GM21360 (cell line): Measurements from ENCODE around the gene KRAS.

ENCODE experiments used
- ATAC-seq: cut with Tn5 transposase; IDR thresholded peaks from one replicate; pipeline ENCODE4 v1.9.1; 2021; ENCODE audit warnings: mild to moderate bottlenecking, moderate library complexity; ENCODE audit not compliant: unreplicated experiment

The KRAS gene

DNA sequence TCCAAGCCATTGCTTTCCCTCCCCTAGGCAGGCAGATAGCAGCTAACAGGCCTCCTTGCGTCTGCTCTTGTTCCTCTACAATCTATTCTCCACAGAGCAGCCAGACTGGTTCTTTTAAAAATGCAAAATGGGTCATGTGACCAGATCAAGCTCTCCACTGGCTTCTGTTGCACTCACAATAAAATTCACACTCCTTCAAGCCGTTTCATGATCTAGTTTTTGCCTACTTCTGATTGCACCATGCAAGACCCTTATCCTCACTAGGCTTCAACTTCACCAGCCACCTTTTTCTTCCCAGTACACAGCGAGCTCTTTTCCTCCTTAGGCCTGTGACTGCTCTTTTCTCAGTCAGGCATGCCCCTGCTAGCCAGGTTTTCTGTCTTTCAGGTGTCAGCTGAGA lies 6.1 kb upstream of the KRAS start:
- no peak for ATAC-seq

DNA sequence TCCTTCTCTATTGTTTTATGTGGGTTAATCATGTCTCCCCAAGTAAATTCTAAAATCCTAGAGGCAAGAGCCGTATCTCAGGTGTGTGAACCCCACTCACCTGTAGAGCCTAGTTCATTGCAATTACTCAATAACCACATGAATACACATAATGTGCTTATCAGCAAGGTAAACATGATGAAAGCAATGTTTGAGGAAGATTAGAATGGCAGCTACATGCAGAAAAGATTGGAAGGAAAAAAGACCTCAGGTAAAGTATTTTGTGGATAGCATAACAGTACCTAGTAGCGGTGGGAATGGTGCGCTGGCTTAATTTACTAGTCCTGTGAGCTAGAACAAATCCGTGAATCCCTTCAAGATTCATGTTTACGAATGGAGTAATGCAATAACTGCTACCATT lies 5.3 kb upstream of the KRAS start:
- no peak for ATAC-seq

DNA sequence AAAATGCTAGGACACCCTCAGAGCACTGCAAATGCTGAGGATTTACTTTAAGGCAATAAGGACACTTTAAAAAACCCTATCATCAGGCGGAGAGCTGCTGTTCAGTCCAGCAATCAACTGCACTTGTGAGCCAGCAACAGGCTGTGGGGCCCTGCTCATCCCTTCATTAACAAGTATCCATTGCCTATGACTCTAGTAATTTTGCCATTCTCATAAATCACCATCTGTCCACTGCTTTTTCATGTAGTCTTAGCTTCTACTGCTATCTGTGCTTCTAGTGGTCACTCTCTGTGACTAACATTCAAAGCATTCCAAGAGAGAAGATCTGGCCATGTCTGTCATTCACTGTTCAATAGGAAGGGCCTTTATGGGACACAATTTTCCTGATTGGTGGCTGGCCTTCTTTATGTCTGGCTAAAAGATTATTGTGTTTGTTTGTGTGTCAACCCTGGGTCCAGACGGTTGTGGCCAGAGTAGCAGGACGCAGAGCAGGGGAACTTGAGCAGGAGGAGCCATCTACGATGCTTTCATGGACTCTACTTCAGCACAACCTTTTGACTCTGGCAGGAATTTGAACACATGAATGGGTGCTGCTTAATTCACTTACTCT lies 3.6 kb upstream of the KRAS start:
- ATAC-seq, result no peak

DNA sequence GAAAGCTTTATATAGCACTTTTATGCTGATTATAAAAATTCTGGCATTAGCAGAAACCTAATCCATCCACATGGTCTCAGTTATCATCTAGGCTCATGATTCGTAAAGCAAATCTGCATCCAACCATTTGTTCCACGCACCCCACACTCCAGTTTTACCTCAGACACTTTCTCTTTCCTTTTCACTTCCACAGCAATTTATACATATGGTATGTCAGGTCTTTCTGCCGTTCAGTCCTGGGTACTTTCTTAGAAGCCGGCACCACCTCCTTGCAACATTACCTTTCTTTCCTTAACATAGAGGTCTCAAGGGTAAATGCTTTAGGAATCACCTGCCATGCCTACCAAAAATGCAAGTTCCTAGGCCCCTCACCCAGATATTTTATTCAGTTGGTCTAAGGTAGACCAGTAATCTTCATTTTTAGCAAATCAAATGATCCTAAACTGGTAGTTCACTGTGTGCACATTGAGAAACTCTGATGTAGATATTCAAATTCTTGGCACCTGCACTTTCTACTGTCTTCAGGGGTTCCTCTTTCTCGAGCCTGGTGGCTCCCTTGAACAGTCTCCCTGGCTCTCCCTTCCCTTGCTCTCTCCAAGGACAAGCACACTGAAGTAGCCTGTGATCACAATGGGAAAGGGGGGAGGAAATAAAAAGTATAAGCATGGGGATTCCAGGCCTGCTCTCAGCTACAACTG lies 2.8 kb upstream of the KRAS start:
- ATAC-seq, result no peak

DNA sequence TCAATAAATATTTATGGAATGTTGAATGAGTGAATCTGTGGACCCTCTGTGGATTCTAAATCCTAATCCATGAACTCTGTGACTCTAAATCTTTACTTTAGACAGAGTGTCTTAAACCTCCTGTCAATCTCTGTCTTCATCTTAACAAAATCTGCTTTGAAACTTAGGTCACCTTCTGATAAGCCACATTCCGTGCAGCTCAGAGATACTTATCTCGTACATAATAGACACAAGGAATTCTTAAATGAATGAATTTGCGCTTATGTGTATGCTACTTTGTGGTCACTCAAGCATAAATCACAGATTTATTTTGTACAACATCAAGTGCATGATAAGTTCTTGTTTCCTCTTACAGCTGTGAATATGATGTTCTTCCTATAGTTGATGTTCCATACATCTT lies 2.2 kb upstream of the KRAS start:
- no peak for ATAC-seq

DNA sequence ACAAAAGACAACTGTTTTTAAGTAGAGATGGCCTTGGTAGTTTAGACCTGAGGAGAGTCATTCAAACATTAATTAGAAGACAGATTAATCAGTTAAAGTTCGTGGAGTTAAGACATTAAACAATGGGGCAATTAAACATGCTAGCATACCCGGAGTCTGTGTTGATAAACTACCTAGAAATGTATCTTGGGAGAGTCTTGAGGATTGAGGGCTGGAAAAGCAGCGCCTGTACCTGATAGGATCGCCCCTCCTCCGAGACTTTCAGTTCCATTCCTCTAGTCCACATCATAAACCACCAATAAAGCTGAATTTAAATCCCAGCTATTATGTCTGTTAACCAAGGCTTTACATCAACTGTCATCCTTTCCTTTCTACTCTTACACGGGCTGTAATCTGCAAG lies 1.0 kb upstream of the KRAS start:
- ATAC-seq, result no peak

DNA sequence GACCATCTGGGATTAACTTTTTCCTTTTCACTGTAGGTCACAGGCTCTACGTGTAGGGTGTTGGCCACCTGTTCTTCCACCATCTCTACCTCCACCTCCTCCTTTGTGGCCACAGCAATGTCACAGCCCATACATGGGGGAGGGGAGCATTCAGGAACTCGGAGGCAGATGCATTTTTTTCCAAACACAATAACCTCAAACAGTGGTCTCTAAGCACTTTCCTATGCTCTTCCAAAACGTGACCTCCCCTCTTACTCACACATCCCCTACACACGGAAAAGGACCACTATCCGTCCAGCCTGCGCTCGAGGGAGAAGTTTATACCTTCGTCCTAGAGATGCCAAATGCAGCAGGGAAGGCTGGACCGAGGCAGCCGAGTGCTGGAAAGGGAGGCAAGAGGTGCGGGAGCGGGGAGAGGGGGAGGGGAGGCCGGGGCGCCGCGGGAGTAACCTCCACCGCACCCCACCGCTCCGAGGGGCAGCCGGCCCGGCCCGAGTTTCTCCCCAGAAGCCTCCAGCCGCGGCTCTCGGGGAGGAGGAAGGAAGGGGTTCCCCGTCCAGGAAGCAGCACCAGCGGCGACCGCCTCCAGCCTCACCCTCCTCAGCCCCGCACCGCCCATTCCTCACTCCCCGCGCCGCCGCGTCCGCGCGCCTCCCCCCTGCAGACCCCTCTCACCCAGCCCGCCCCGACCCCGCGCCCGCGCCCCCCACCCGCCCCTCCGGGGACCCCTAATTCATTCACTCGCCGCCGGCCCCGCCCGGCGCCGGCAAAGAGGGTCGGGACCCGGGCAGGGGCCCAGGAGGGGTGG lies 594 bp downstream of the KRAS start:
- peak; percentile 21 for ATAC-seq

DNA sequence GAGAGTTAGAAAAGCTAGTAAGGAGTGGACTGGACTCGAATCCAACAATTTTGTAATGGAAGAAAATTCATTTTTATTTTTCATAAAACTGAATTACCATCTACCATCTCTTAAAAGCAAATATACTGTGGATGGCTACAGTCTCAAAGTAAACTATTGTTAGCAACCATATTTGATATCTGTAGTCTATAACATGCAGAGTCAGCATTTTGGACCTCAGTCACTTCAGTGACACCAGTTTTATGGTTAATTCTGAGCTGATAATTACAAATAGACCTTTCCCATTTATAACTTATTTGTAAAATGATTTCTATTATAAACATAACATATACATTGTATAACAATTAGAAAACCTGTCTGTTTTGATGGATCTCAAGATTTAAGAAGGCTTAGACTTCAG lies 2.0 kb downstream of the KRAS start:
- no peak for ATAC-seq

DNA sequence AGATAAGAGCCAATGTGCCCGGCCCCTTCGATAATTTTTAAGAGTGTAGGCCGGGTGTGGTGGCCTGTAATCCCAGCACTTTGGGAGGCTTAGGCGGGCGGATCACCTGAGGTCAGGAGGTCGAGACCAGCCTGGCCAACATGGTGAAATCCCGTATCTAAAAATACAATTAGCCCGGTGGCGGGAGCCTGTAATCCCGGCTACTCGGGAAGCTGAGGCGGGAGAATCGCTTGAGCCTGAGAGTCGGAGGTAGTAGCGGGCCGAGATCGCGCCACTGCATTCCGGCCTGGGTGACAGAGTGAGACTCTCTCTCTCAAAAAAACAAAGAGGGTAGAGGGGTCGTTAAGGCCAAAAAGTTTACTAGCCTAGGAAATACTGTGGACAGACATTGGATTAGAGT lies 2.6 kb downstream of the KRAS start:
- no peak for ATAC-seq

DNA sequence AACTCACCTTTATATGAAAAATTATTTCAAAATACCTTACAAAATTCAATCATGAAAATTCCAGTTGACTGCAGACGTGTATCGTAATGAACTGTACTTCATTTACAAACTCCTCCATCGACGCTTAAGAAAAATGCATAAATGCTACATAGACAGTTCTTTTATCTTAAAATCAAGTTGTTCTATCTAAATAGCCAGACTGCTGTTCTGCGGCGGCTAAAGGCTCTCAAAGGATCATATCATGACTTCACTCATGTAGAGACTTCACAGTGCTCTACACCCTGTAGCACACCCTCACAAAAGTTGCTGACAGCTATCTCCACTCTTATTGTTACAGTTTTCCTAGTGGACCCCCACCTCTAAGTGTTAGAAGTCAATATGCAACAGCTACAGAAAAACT lies 5.2 kb downstream of the KRAS start:
- ATAC-seq, result no peak

DNA sequence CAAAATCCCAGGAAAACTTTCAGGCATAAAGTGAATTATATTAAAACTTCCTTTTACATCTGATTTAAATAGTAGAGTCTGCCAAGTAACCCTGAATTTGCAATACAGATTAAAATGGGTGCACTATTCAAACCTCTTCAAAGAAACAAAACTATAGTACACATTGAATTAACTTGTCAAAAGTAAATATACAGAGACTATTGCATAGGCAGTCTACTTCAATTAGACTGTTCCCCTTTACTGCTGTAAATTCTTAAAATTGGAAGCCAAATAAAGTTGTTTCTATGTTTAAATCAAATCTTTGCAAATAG lies 7.1 kb downstream of the KRAS start:
- ATAC-seq, result no peak

DNA sequence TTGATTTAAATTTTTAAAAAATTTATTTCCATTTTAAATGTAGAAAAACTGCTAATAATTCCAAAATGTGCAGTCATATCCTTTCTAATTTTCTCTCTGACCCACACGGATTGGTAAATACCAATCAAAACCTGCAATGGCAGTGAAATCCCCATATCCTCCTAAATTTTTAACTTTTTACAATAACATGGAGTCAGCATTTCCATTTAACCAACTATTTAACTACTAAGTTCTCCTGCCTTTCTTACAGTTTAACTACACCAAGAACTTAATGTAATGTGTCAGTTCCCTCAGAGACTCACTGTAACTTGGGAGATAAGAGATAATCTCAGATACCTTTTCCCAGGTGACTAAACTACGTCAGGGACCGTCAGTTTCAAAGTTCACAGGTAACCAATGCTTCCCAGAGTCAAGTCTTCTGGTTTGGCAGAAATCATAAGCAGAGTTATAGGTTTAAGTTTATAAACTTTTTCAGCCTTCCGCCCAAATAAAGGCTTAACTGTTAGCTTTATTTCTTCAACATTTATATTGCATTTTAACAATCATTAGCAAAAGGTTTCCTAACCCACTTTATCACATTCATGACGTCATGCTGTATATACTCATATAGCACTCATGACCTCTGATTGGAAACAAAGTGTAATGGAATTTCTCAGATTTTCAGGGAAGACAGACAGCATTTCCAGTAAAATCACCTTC lies 7.6 kb downstream of the KRAS start:
- no peak for ATAC-seq

DNA sequence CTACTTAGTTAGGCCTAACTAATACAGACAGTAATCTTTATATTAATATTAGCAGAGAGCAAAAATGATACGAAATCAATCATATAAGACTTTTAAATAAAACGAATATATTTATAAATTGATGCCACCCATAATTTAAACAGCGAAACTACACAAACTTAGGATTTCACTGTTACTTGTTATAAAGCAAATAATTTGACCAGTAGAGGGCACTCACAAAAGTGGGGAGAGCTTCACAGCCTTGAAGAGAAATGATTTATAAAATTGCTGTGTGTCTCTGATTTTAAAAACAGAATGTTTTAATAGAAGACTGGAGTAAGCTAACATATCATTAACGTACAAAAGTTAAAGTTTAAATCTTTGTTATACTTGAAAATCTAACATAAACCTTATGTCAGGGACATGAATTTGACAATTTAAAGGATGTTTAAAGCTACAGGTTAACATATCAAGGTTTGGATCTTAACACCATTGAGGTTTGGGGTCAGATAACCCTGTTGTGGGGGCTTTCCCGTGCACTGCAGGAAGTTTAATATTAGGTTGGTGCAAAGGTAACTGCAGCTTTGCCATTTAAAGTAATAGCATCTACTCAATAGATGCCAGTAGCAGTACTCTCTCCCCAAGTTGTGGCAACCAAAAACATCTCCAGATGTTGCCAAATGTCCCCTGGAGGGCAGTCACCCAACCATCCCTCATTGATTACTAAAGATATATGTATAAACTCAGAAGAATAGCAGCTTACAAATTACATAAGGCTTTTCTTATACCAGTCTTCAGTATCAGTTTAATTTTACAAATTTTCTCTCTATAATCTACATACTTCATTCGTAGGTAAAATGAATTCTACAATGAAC lies 9.3 kb downstream of the KRAS start:
- ATAC-seq, result peak; percentile 57

DNA sequence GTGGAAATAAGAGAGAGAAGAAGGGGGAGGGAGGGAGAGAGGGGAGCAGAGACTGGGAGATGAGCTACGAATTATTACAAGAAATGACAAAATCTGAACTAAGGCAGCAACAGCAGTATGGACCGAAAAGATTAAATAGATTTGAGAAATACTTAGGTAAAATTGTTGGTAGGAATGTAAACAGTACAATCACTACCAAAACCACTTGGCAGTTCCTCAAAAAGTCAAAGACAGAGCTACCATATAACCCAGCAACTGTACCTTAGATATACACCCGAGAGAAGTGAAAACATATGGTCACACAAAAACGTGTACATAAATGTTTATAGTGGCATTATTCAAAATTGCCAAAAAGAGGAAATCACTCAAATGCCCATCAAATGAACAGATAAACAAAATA lies 14.1 kb downstream of the KRAS start:
- no peak for ATAC-seq

DNA sequence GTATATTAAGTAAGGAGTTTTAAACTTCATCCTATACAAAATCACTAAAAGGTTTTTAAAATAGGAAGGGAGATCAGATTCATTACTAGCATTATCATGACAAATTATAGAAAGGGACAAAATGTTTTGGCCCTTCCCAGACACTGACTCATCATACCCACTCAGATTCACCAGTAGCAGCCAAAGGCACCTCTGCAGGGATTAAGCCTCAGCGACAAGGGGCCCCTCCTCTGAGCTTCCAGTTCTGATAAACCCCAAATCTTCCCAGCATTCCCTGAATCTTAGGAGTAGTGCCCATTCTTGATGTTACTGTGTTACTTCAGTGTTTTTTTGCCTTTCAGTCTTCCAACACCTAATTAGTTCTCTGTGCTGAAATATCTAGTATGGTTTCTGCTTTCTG lies 14.5 kb downstream of the KRAS start:
- ATAC-seq, result no peak

DNA sequence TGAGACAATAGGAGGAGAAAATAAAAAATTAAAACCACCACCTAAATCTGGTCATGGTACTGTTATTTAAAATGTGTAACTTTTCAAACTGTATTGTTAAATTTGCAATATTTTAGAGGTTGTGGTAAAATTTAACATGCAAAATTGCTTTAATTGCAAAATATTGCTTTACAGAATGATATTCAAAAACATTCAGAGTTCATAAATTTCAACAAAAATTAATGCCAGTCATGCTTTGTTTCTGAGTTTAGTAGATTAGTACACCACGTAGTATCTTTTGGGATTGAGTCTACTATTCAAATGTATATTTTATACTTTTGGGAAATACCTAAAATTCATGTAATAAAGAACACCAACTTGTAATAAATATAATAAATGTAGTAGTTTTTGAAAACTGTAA lies 37.4 kb downstream of the KRAS start:
- no peak for ATAC-seq

DNA sequence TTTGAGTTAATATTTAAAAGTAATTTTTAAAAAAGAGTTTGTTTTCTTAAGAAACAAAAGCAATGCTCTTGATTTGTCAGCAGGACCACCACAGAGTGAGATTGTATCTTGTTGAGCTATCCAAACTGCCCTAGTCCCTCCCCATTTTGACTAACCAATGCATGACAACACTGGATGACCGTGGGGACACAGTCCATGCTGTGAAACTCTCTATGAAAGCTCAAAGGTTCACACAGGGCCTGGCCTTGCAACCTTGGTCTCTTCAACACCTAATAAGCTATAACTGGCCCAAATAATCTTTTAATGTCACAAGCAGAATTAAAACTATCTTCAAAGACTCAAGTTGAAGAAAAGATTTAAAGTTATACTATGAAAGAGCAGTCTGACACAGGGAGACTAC lies 42.2 kb downstream of the KRAS start:
- ATAC-seq, result no peak

DNA sequence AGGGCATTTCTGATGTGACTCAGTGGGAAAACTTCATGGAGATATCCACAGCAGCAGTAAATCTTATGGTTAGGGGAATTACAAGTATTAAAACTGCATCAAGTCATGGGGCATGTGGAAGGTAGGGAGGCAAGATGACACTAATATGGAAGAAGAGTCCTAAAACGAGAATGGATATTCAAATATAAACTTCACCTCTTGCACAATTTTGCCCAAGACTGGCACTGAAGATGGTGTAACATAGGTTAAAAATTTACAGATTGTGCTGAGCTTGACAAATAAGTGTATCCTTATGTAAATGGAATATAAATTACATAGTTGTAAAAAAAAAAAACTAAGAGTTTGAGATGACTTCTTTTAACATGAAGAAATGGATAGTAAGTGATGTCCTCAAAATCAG lies 42.9 kb downstream of the KRAS start:
- ATAC-seq, result no peak

DNA sequence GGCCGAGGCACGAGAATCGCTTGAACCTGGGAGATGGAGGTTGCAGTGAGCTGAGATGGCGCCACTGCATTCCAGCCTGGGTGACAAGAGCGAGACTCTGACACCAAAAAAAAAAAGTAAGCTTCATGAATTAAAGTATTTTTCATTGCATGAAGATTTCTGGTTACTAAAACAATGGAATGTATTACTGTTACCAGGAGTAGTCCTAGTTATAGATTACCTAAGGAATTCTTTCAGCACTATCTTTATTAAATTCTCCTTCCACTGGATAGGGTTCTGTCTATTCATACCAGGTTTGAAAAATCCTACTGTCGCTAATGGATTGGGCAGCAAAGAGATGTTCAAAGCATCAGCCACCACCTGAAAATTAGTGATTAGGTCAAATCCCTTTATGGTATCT lies 43.3 kb downstream of the KRAS start:
- no peak for ATAC-seq

DNA sequence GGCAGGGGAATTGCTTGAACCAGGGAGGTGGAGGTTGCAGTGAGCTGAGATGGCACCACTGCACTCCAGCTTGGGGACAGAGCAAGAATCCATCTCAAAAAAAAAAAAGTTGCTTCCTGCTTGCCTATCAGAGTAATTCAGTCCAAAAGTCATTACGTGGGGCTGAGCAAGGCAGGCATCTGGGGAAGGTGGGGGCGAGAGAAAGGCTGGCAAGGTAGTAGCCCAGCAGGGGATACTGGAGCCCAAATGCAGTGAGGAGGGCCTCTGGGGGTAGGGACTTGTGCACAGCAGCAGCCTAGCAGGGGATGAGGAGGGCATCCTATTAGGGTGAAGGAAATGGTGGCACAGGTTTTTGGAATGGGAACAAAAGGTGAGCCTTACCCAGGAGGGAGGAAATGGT lies 48.6 kb downstream of the KRAS start:
- no peak for ATAC-seq

DNA sequence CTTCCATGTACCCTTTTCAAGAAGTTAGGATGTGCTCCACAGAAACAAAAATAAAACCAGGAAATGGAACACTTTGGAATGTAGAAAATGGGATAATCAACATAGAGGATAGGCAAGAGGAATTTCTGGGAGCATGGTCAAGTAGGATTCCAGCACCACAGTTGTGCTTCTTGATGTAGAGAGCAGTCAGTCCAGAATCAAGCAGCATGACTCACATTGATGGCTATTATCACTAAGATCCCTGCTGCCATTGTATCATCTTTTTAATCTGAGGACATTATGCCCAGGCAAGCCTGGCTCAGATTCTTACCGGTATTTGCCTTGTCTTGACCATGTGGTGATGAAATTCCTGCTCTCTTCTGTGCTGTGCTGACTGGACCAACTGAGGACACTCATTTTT lies 50.0 kb downstream of the KRAS start:
- no peak for ATAC-seq
